SKM-1 treated with dmso at 0.1 percent for 144 hours (cell line): Measurements from ENCODE around the gene DIRAS2.
"Not testable (repeated sequence)": the region's sequence is repeated elsewhere in the genome, so short reads cannot be mapped to it uniquely, and the experiment has no call there.

Experiments used
- DNase-seq: peaks from one replicate; lab custom pipeline; 2025; ENCODE audit not compliant: unreplicated experiment; lab: John Stamatoyannopoulos, UW

DIRAS2 gene, protein sequence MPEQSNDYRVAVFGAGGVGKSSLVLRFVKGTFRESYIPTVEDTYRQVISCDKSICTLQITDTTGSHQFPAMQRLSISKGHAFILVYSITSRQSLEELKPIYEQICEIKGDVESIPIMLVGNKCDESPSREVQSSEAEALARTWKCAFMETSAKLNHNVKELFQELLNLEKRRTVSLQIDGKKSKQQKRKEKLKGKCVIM

GRCh38 chr9:90642570-90643539 is at the start of gene DIRAS2:
Gene DIRAS2, minus strand, starts transcription at chr9:90642824. Its CDS starts 28,997 bp downstream, at chr9:90613827.
- DNase-seq: peak; percentile 1

- no peak for DNase-seq
These were observed 42.1 kb upstream of the DIRAS2 start for GRCh38 chr9:90684736-90685135.

DNA sequence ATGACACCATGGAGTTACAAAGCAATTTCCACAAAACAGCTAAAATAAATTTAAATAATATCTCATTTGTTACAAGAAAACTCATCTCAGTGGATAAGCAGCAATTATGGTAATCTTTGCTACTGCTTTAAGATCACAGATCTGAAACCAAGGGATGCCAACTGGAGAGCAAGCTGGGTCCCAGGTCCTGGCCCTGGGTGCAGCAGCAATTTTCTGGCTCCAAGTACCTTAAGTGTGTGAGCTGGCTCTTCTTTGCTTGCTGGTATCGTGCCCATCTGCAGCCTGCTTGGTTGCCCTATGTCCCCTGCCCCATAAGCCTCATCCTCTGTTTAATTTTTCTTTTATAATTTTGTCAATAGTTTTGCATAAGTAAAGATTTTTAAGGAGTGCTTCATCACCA is 41.5 kb upstream of the DIRAS2 start:
- DNase-seq: no peak

GRCh38 chr9:90680534-90680933 is 37.9 kb upstream of the DIRAS2 start:
- DNase-seq: no peak

- DNase-seq: no peak
These were observed 22.4 kb upstream of the DIRAS2 start for GRCh38 chr9:90665072-90665471.

DNA sequence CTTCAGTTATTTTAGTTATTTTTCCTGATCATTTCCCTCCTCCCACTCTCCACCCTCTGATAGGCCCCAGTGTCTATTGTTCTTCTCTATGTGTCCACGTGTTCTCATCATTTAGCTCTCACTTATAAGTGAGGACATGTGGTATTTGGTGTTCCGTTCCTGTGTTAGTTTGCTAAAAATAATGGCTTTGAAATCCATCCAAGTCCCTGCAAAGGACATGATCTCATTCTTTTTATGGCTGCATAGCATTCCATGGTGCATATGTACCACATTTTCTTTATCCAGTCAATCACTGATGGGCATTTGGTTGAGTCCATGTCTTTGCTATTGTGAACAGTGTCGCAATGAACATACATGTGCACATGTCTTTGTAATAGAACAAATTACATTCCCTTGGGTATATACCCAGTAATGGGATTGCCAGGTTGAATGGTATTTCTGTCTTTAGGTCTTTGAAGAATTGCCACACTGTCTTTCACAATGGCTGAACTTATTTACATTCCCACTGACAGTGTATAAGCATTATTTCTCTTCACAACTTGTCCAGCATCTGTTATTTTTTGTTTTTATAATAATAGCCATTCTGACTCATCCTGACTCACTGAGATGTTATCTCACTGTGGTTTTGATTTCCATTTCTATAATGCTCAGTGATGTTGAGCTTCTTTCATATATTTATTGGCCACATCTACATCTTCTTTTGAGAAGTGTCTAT is 17.2 kb upstream of the DIRAS2 start:
- DNase-seq: no peak

DNA sequence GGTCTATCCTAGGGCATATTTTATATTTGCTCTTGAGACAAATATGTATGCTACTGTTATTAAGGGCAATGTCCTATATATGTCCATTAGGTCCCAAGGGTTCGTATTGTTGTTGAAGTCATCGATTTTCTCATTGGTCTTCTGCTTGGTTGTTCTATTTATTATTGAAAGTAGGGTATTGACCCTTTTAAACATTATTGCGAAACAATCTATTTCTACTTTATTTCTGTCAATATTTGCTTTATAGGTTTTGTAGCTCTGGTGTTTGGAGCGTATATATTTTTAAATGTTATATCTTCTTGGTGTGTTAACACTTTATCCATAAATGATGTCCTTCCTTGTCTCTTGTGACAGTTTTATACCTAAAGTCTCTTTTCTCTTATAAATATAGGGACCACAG is 16.2 kb upstream of the DIRAS2 start:
- no peak for DNase-seq

GRCh38 chr9:90658181-90658580 is 15.6 kb upstream of the DIRAS2 start:
- no peak for DNase-seq

DNA sequence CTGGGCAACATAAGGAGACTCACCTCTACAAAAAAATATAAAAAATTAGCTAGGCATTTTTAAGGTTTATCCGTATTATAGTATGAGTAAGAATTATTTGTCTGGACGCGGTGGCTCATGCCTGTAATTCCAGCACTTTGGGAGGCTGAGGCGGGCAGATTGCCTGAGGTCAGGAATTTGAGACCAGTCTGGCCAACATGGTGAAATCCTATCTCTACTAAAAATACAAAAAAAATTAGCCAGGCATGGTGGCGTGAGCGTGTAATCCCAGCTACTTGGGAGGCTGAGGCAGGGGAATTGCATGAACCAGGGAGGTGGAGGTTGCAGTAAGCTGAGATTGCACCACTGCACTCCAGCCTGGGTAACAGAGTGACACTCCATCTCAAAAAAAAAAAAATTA is 14.3 kb upstream of the DIRAS2 start:
- DNase-seq: not testable (repeated sequence)

DNA sequence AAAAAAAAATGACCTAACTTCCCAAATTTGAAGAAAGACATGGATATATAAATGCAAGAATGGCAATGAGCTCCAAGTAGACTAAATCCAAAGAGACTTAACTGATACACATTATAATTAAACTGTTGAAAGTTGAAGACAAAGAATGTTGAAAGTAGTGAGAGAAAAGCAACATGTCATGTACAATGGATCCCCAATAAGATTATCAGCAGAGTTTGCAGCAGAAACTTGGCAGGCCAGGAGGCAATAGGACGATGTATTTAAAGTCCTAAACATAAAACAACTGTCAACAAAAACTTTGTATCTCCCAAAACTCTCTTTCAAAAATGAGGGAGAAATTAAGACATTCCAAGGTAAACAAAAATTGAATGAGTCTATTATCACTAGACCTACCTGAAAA is 8.6 kb upstream of the DIRAS2 start:
- DNase-seq: no peak

GRCh38 chr9:90647843-90648242 is 5.2 kb upstream of the DIRAS2 start:
- no peak for DNase-seq

DNA sequence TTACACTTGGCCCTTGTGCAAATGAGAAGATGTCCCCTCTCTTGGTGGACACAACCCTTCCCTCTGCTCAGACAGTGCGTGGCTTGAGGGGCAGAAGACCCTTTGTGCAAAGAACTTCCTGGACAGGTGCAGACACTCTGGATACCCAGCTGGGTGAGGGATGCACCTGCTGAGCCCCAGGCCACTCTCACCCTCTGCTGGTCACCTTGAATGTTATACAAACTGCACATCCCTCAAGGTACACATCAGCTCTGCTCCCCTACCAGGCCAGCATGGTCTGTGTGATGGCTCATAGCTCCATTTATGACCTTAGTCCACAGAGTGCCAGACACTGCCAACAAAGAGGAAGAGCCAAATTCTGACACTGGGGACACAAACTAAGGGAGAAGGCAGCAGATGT is 3.1 kb upstream of the DIRAS2 start:
- DNase-seq: no peak

- DNase-seq: no peak
These were observed 638 bp downstream of the DIRAS2 start for GRCh38 chr9:90641884-90642487.

- no peak for DNase-seq
These were observed 1.5 kb downstream of the DIRAS2 start for GRCh38 chr9:90641086-90641485.

- no peak for DNase-seq
These were observed 2.3 kb downstream of the DIRAS2 start for GRCh38 chr9:90640361-90640760.

DNA sequence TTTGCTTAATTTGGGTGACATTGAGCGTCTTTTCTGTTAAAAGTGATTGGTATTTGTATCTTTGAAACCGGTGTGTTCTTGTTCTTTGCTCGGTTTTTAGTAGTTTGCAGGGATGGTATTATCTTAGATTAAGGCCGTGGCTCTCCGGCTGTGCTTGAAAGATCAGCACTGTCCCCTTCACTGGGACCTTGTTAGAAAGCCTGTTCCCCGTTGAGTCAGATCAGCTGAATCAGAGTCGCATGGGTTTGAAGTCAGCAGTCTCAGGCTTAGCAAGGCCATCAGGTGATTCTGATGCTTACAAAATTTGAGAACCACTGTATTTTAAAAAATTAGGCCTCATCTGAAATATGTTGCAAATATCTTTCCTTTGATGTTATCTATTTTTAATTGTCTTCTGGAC is 5.0 kb downstream of the DIRAS2 start:
- DNase-seq: no peak

- DNase-seq: no peak
These were observed 9.9 kb downstream of the DIRAS2 start for GRCh38 chr9:90632647-90633207.

DNA sequence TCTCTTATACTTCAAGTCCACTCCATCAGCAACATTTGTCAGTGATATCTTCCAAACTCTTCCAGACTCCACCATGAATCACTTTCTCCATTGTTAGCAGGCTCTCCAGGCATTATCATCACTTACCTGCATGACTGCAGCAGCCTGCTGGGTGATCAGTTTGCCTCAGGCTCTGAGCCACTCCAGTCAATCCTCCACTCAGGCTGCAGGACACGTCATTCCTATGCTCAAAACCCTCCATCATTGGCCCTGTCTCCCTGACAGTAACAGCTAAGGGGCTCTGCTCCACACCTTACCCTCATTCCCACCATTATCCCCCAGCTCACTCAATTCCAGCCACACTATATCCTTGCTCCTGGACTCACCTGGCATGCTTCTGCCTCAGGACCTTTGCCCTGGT is 10.7 kb downstream of the DIRAS2 start:
- no peak for DNase-seq

- DNase-seq: no peak
These were observed 12.6 kb downstream of the DIRAS2 start for GRCh38 chr9:90629991-90630390.

DNA sequence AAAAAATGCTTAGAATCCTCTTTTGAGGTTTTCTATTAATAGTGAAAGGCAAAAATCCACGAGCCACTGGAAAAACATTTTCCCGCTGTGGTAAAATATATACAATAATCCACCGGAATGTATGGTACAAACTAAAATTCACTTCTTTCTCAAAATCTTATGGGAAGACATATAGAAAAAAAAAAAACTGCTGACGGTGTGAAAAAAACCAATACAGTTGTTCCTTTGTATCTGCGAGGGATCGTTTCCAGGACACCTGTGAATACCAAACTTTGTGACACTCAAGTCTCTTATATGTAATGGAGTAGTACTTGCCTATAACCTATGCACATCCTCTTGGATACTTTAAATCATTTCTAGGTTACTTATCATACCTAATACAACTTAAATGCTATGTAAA is 13.3 kb downstream of the DIRAS2 start:
- no peak for DNase-seq

GRCh38 chr9:90616806-90617205 is 25.8 kb downstream of the DIRAS2 start:
- no peak for DNase-seq
